ENCODE data around the gene COL26A1. TPM values are rescaled to one million over a fixed set of nuclear protein-coding genes. Genes with fewer than 3 reads are reported as not detected.
"Not testable (repeated sequence)": the region's sequence is repeated elsewhere in the genome, so short reads cannot be mapped to it uniquely, and the experiment has no call there.

The COL26A1 gene
- total RNA-seq, 1 donor from 2014 or later: not detected

GRCh38 chr7:101558742-101559325 is 196.2 kb downstream of the COL26A1 start:
- ChIA-PET POLR2A (no interaction called here), CTCF (no interaction called here)
- H3K9me3 Mint-ChIP-seq: peaks cover 8% of the 10 kb centered on the region
- H3K27ac Mint-ChIP-seq: no peak overlapping the region
- H3K36me3 Mint-ChIP-seq (ENCODE audit: low read depth): no peaks in the 10 kb centered on the region
- no peaks in the 10 kb centered on the region for H3K4me1 Mint-ChIP-seq
- H3K4me3 Mint-ChIP-seq: no peak overlapping the region
- no peak for ATAC-seq (ENCODE audit: low read depth)
- peak; percentile 3 for DNase-seq
- intact Hi-C loops (cut with micrococcal nuclease): no loop called here
- TF ChIP-seq, protein P1, sequence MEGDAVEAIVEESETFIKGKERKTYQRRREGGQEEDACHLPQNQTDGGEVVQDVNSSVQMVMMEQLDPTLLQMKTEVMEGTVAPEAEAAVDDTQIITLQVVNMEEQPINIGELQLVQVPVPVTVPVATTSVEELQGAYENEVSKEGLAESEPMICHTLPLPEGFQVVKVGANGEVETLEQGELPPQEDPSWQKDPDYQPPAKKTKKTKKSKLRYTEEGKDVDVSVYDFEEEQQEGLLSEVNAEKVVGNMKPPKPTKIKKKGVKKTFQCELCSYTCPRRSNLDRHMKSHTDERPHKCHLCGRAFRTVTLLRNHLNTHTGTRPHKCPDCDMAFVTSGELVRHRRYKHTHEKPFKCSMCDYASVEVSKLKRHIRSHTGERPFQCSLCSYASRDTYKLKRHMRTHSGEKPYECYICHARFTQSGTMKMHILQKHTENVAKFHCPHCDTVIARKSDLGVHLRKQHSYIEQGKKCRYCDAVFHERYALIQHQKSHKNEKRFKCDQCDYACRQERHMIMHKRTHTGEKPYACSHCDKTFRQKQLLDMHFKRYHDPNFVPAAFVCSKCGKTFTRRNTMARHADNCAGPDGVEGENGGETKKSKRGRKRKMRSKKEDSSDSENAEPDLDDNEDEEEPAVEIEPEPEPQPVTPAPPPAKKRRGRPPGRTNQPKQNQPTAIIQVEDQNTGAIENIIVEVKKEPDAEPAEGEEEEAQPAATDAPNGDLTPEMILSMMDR (IDR thresholded peaks at IDR 0.05): no peak
- peaks cover 3% of the 10 kb centered on the region for H3K27me3 Mint-ChIP-seq

GRCh38 chr7:101559586-101559985 is 196.9 kb downstream of the COL26A1 start:
- CTCF ChIA-PET: no interaction called here

GRCh38 chr7:101560021-101560420 is 197.3 kb downstream of the COL26A1 start:
- ATAC-seq (ENCODE audit: low read depth); CTCF ChIA-PET; intact Hi-C loops (cut with micrococcal nuclease); H3K27ac Mint-ChIP-seq; H3K4me3 Mint-ChIP-seq; DNase-seq; H3K9me3 Mint-ChIP-seq; H3K27me3 Mint-ChIP-seq; H3K4me1 Mint-ChIP-seq; H3K36me3 Mint-ChIP-seq (ENCODE audit: low read depth); POLR2A ChIA-PET: not testable (repeated sequence)

More at GRCh38 chr7:101559586-101559985, 196.9 kb downstream of the COL26A1 start:
- no peaks in the 10 kb centered on the region for H3K36me3 Mint-ChIP-seq (ENCODE audit: low read depth)
- TF ChIP-seq, protein P1 (IDR thresholded peaks at IDR 0.05): no peak
- peaks cover 3% of the 10 kb centered on the region for H3K27me3 Mint-ChIP-seq
- ATAC-seq (ENCODE audit: low read depth): no peak
- POLR2A ChIA-PET: no interaction called here
- DNase-seq: peak; percentile 1
- peaks cover 8% of the 10 kb centered on the region for H3K9me3 Mint-ChIP-seq
- intact Hi-C loops (cut with micrococcal nuclease): no loop called here
- H3K4me3 Mint-ChIP-seq: no peak overlapping the region
- H3K27ac Mint-ChIP-seq: no peak overlapping the region
- H3K4me1 Mint-ChIP-seq: no peaks in the 10 kb centered on the region

- no peak overlapping the region for H3K27ac Mint-ChIP-seq
- H3K4me3 Mint-ChIP-seq: no peak overlapping the region
- ChIA-PET CTCF (no interaction called here), POLR2A (no interaction called here)
- H3K36me3 Mint-ChIP-seq (ENCODE audit: low read depth): no peaks in the 10 kb centered on the region
- H3K27me3 Mint-ChIP-seq: peaks cover 3% of the 10 kb centered on the region
- H3K4me1 Mint-ChIP-seq: no peaks in the 10 kb centered on the region
- DNase-seq (peak; percentile 12), ATAC-seq (ENCODE audit: low read depth) (no peak)
- peaks cover 8% of the 10 kb centered on the region for H3K9me3 Mint-ChIP-seq
- intact Hi-C loops (cut with micrococcal nuclease): no loop called here
- TF ChIP-seq, protein P1 (IDR thresholded peaks at IDR 0.05): no peak
These were observed 198.2 kb downstream of the COL26A1 start for GRCh38 chr7:101560856-101561255.

- H3K27ac Mint-ChIP-seq; H3K4me3 Mint-ChIP-seq; intact Hi-C loops (cut with micrococcal nuclease); H3K36me3 Mint-ChIP-seq (ENCODE audit: low read depth); H3K9me3 Mint-ChIP-seq; POLR2A ChIA-PET; ATAC-seq (ENCODE audit: low read depth); H3K27me3 Mint-ChIP-seq; DNase-seq; CTCF ChIA-PET; H3K4me1 Mint-ChIP-seq: not testable (repeated sequence)
These were observed 198.6 kb downstream of the COL26A1 start for GRCh38 chr7:101561293-101561692.

GRCh38 chr7:101562531-101563197 is 200.0 kb downstream of the COL26A1 start:
- no peaks in the 10 kb centered on the region for H3K4me1 Mint-ChIP-seq
- H3K4me3 Mint-ChIP-seq: no peak overlapping the region
- DNase-seq: peak; percentile 2
- peaks cover 8% of the 10 kb centered on the region for H3K9me3 Mint-ChIP-seq
- H3K27me3 Mint-ChIP-seq: peaks cover 6% of the 10 kb centered on the region
- no peaks in the 10 kb centered on the region for H3K36me3 Mint-ChIP-seq (ENCODE audit: low read depth)
- ChIA-PET CTCF (no interaction called here), POLR2A (no interaction called here)
- H3K27ac Mint-ChIP-seq: no peak overlapping the region
- TF ChIP-seq, protein P1 (IDR thresholded peaks at IDR 0.05): no peak
- intact Hi-C loops (cut with micrococcal nuclease): no loop called here
- ATAC-seq (ENCODE audit: low read depth): no peak

Data from activated B cell treated with CpG ODN at 0.5 μM for 24 hours (primary cell).